Fibroblast of lung (primary cell): ENCODE results near the gene HPS5. TPM values are rescaled to one million over a fixed set of nuclear protein-coding genes. Genes with fewer than 3 reads are reported as not detected.

Experiments used
- DNase-seq, 2 donors: peaks; one replicate each; pipeline versions ENCODE4 v3.0.0 to v3.0.0-alpha.2; 2010; ENCODE audit warnings: low read depth in 2 of 2
- H2AFZ ChIP-seq: 2 replicates; pipeline ENCODE4 v1.5.1; 2012; ENCODE audit warnings: low read length, control low read depth, inconsistent platforms
- H3K27ac ChIP-seq: 2 replicates; pipeline ENCODE4 v1.5.1; 2011; ENCODE audit warnings: low read length, control low read depth; ENCODE audit not compliant: insufficient read depth
- H3K27me3 ChIP-seq: 2 replicates; pipeline ENCODE4 v1.5.1; 2011; ENCODE audit warnings: mild to moderate bottlenecking, low read length; ENCODE audit not compliant: control insufficient read depth, insufficient read depth
- H3K36me3 ChIP-seq: 2 replicates; pipeline ENCODE4 v1.5.1; 2011; ENCODE audit warnings: low read length; ENCODE audit not compliant: control insufficient read depth, insufficient read depth
- H3K4me1 ChIP-seq: 2 replicates; pipeline ENCODE4 v1.5.1; 2011; ENCODE audit warnings: low read length; ENCODE audit not compliant: control insufficient read depth, insufficient read depth; ENCODE audit errors: extremely low read depth
- H3K4me2 ChIP-seq: 2 replicates; pipeline ENCODE4 v1.5.1; 2011; ENCODE audit warnings: low read length, control low read depth; ENCODE audit not compliant: insufficient read depth; ENCODE audit errors: extremely low read depth
- H3K4me3 ChIP-seq, 4 experiments: fragments of 200-600 bp in 1 of 4; sonication (generic) in 1 of 4; replicated peaks in 1 of 4; 2 replicates each; pipeline ENCODE4 v1.5.1; 2011 to 2016; ENCODE audit warnings: low read length in 4 of 4, low read depth in 3 of 4, mild to moderate bottlenecking in 3 of 4, control low read depth in 2 of 4, inconsistent platforms in 1 of 4, mixed read lengths in 1 of 4; ENCODE audit not compliant: insufficient read depth in 1 of 4; ENCODE audit errors: control extremely low read depth in 1 of 4
- H3K79me2 ChIP-seq: 2 replicates; pipeline ENCODE4 v1.5.1; 2012; ENCODE audit warnings: mild to moderate bottlenecking, low read length, inconsistent platforms; ENCODE audit not compliant: control insufficient read depth, insufficient read depth
- H3K9ac ChIP-seq: 2 replicates; pipeline ENCODE4 v1.5.1; 2011; ENCODE audit warnings: mild to moderate bottlenecking, low read length, control low read depth; ENCODE audit not compliant: insufficient read depth
- H3K9me3 ChIP-seq: 2 replicates; pipeline ENCODE4 v1.5.1; 2012; ENCODE audit warnings: low read depth, low read length; ENCODE audit not compliant: control insufficient read depth, insufficient read depth
- H4K20me1 ChIP-seq: 2 replicates; pipeline ENCODE4 v1.5.1; 2011; ENCODE audit warnings: low read length; ENCODE audit not compliant: control insufficient read depth, insufficient read depth; ENCODE audit errors: extremely low read depth
- CTCF ChIP-seq, 2 donors: IDR thresholded peaks in 1 of 2; conservative IDR thresholded peaks in 1 of 2; 1 replicate in 1 of 2; 2 replicates in 1 of 2; pipeline ENCODE4 v1.5.1; 2011 to 2012; ENCODE audit warnings: low read length in 2 of 2, control low read depth in 1 of 2, inconsistent platforms in 1 of 2, low read depth in 1 of 2, mild to moderate bottlenecking in 1 of 2
- EZH2 ChIP-seq: IDR thresholded peaks from 2 replicates; pipeline ENCODE4 v1.5.1; 2012; ENCODE audit warnings: low read length, control low read depth, mild to moderate bottlenecking; ENCODE audit errors: missing control alignments
- polyA plus RNA-seq, 2 donors: library from polyadenylated mRNA; depleted of rRNA in 1 of 2; stranded (reverse) in 1 of 2; unstranded in 1 of 2; fragments of >200 nt; gene quantifications; 2 replicates each; pipeline ENCODE4 v1.2.1, GENCODE V29; 2011 to 2012; ENCODE audit warnings: missing spikeins in 1 of 2
- total RNA-seq: library from RNA; depleted of rRNA; stranded (reverse); fragments of >200 nt; gene quantifications from 2 replicates; pipeline ENCODE4 v1.2.1, GENCODE V29; 2014

The HPS5 gene
- total and polyA plus RNA-seq, 2 donors (not counting 1 experiment from before 2014, with no cell fraction given) = 15.6 to 44.1 TPM

- Histone ChIP-seq H3K4me3 (no peak overlapping the region), H3K9me3 (no peaks in the 10 kb centered on the region), H3K27me3 (no peaks in the 10 kb centered on the region), H3K27ac (no peak overlapping the region), H3K9ac (no peak overlapping the region), H3K79me2 (peaks cover 21% of the 10 kb centered on the region), H3K4me1 (no peaks in the 10 kb centered on the region), H3K36me3 (peaks cover 9% of the 10 kb centered on the region), H3K4me2 (no peak overlapping the region), H4K20me1 (no peaks in the 10 kb centered on the region), H2AFZ (no peak overlapping the region)
- TF ChIP-seq CTCF (conservative IDR thresholded peaks at IDR 0.05 in 1 of 2, IDR thresholded peaks at IDR 0.05 in 1 of 2; ENCODE audit: low read depth in 1 of 2, low read length in 2 of 2) (no peak), EZH2 (no peak)
- DNase-seq = no peak
These were observed 11.0 kb upstream of the HPS5 start for GRCh38 chr11:18332891-18333290.

GRCh38 chr11:18332302-18332701 is 10.4 kb upstream of the HPS5 start:
- Histone ChIP-seq H2AFZ (no peak overlapping the region), H3K27ac (no peak overlapping the region), H4K20me1 (no peaks in the 10 kb centered on the region), H3K9me3 (no peaks in the 10 kb centered on the region), H3K79me2 (peaks cover 27% of the 10 kb centered on the region), H3K9ac (no peak overlapping the region), H3K4me1 (no peaks in the 10 kb centered on the region), H3K4me3 (no peak overlapping the region), H3K27me3 (no peaks in the 10 kb centered on the region), H3K36me3 (peaks cover 9% of the 10 kb centered on the region), H3K4me2 (no peak overlapping the region)
- TF ChIP-seq EZH2 = no peak
- TF ChIP-seq CTCF (conservative IDR thresholded peaks at IDR 0.05 in 1 of 2, IDR thresholded peaks at IDR 0.05 in 1 of 2; ENCODE audit: low read depth in 1 of 2, low read length in 2 of 2) = no peak
- DNase-seq = peak in 1 of 2 donors; percentile 19

GRCh38 chr11:18330921-18331320 is 9.0 kb upstream of the HPS5 start:
- TF ChIP-seq CTCF (conservative IDR thresholded peaks at IDR 0.05 in 1 of 2, IDR thresholded peaks at IDR 0.05 in 1 of 2; ENCODE audit: low read depth in 1 of 2, low read length in 2 of 2) (no peak), EZH2 (no peak)
- no peak overlapping the region for H3K4me3 ChIP-seq
- H3K27me3 ChIP-seq = no peaks in the 10 kb centered on the region
- H2AFZ ChIP-seq = no peak overlapping the region
- no peak overlapping the region for H3K9ac ChIP-seq
- H3K79me2 ChIP-seq = peaks cover 34% of the 10 kb centered on the region
- no peaks in the 10 kb centered on the region for H3K4me1 ChIP-seq
- H4K20me1 ChIP-seq = no peaks in the 10 kb centered on the region
- no peak overlapping the region for H3K4me2 ChIP-seq
- no peak overlapping the region for H3K27ac ChIP-seq
- no peak for DNase-seq
- no peaks in the 10 kb centered on the region for H3K9me3 ChIP-seq
- H3K36me3 ChIP-seq = peaks cover 3% of the 10 kb centered on the region
